Vagina (tissue), 2 donors: ENCODE measurements around the gene DNAJB4.

Source experiments
- POLR2A ChIP-seq, 2 donors: fragments of 450-650 bp; IDR thresholded peaks; one replicate each; pipeline ENCODE4 v1.6.1; 2017; ENCODE audit warnings: antibody characterized with exemption in 2 of 2, mild to moderate bottlenecking in 2 of 2, moderate library complexity in 2 of 2
- POLR2AphosphoS5 ChIP-seq, 2 donors: sonication (generic); formaldehyde crosslinking; IDR thresholded peaks; one replicate each; pipeline ENCODE4 v1.9.0; 2017; ENCODE audit warnings: antibody characterized with exemption in 2 of 2, mild to moderate bottlenecking in 2 of 2, low read depth in 1 of 2; ENCODE audit not compliant: insufficient read depth in 1 of 2
- TF ChIP-seq, protein P1 (sequence below), 3 experiments: fragments of 450-650 bp in 2 of 3; fragments of 200-600 bp in 1 of 3; sonication (generic) in 1 of 3; IDR thresholded peaks; one replicate each; pipeline ENCODE4 v1.5.1; 2017 to 2019; ENCODE audit warnings: antibody characterized with exemption in 3 of 3, mild to moderate bottlenecking in 2 of 3, moderate library complexity in 2 of 3

DNA sequence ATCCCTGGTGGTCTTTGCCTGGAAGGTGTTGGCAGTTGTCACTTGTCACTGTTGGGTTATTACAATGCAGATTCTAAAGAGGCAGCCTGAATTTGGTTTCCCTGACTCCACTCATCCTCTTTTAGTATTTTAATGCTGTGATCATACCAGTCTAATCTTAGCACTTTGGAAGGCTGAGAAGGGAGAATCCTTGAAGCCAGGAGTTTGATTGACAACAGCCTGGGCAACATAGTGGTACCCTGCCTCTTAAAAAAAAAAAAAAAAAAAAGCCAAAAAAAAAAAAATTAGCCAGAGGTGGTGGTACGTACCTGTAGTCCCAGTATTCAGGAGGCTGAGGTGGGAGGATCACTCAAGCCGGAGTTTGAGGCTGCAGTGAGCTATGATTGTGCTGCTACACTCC, 48.8 kb downstream of the DNAJB4 start:
- TF ChIP-seq POLR2A (IDR thresholded peaks at IDR 0.05) = no peak
- TF ChIP-seq, protein P1, sequence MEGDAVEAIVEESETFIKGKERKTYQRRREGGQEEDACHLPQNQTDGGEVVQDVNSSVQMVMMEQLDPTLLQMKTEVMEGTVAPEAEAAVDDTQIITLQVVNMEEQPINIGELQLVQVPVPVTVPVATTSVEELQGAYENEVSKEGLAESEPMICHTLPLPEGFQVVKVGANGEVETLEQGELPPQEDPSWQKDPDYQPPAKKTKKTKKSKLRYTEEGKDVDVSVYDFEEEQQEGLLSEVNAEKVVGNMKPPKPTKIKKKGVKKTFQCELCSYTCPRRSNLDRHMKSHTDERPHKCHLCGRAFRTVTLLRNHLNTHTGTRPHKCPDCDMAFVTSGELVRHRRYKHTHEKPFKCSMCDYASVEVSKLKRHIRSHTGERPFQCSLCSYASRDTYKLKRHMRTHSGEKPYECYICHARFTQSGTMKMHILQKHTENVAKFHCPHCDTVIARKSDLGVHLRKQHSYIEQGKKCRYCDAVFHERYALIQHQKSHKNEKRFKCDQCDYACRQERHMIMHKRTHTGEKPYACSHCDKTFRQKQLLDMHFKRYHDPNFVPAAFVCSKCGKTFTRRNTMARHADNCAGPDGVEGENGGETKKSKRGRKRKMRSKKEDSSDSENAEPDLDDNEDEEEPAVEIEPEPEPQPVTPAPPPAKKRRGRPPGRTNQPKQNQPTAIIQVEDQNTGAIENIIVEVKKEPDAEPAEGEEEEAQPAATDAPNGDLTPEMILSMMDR (IDR thresholded peaks at IDR 0.05) = no peak
- TF ChIP-seq POLR2AphosphoS5 (IDR thresholded peaks at IDR 0.05; ENCODE audit: insufficient read depth in 1 of 2, low read depth in 1 of 2) = no peak
